ENCODE measurements around the gene CCDC141.

DNA sequence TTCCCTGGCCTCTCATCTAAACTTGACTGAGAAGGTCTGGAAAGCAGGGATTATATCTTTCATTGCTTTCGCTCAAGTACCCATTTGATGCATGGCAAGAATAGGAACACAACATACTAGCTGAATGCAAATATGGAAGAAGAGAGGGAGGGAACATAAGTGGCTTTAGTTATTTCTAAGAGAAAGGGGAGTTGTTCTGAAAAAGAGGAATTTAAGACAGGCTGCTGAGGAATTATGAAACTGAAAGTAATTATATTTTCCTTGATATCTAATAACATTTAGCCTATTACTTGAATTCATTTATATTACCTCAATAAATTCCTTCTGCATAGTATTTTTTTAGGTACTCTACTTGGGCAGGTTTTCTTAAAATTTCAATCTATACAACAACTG is 136.9 kb downstream of the CCDC141 start:
- TF ChIP-seq POLR2A (IDR thresholded peaks at IDR 0.05; ENCODE audit: low read depth, low read length) (no peak), POLR2AphosphoS5 (IDR thresholded peaks at IDR 0.05; ENCODE audit: low read depth, low read length) (no peak), SPI1 (IDR thresholded peaks at IDR 0.05; ENCODE audit: low read depth, low read length) (no peak), TAF1 (IDR thresholded peaks at IDR 0.05; ENCODE audit: low read depth, low read length) (no peak), PAX5 (IDR thresholded peaks at IDR 0.05; ENCODE audit: insufficient read depth, low read length, severe bottlenecking) (no peak), POU2F2 (IDR thresholded peaks at IDR 0.05; ENCODE audit: low read depth, low read length) (no peak)

All from GM12891 (cell line).